H1 (cell line): ENCODE data around the gene SNAP47. TPM values are rescaled to one million over a fixed set of nuclear protein-coding genes. Genes with fewer than 3 reads are reported as not detected.

Experiments
- CTCF ChIA-PET: fragments of 300-600 bp; sonication (Branson Sonifier 250); formaldehyde crosslinking; loops from one replicate; lab custom pipeline; 2021; ENCODE audit not compliant: partially characterized antibody; lab: Charles Lee
- POLR2A ChIA-PET: fragments of 300-600 bp; sonication (Branson Sonifier 250); formaldehyde crosslinking; loops from one replicate; lab custom pipeline; 2021; ENCODE audit warnings: inconsistent platforms; ENCODE audit not compliant: partially characterized antibody; lab: Charles Lee
- DNase-seq, 2 experiments: peaks; one replicate each; pipeline versions ENCODE4 v3.0.0 to v3.0.0-alpha.2; 2010 to 2022; ENCODE audit warnings: low spot score in 2 of 2, low read depth in 1 of 2, mixed read lengths in 1 of 2
- FAIRE-seq: peaks from 2 replicates; lab custom pipeline; 2011; peaks lifted over from hg19 to GRCh38; lab: Jason Lieb, UNC
- H2AFZ ChIP-seq: 2 replicates; pipeline ENCODE4 v1.8.1; 2012; ENCODE audit warnings: low read length, inconsistent platforms
- H2AK5ac ChIP-seq: 2 replicates; pipeline ENCODE4 v1.6.1; 2013; ENCODE audit warnings: low read depth, low read length
- H2BK120ac ChIP-seq: replicated peaks from 2 replicates; pipeline ENCODE3; 2013; ENCODE audit warnings: low read depth, low read length, inconsistent platforms
- H2BK12ac ChIP-seq: 2 replicates; pipeline ENCODE4 v1.6.1; 2013; ENCODE audit warnings: low read depth, low read length
- H2BK15ac ChIP-seq: 2 replicates; pipeline ENCODE4 v1.6.1; 2013; ENCODE audit warnings: low read length
- H2BK20ac ChIP-seq: 2 replicates; pipeline ENCODE4 v1.6.1; 2013; ENCODE audit warnings: low read length
- H2BK5ac ChIP-seq: 2 replicates; pipeline ENCODE4 v1.6.1; 2013; ENCODE audit warnings: low read depth, low read length
- H3K14ac ChIP-seq: 2 replicates; pipeline ENCODE4 v1.6.1; 2013; ENCODE audit warnings: inconsistent platforms; ENCODE audit not compliant: insufficient read length
- H3K18ac ChIP-seq: 2 replicates; pipeline ENCODE4 v1.6.1; 2013; ENCODE audit warnings: low read length; ENCODE audit errors: extremely low read depth
- H3K23ac ChIP-seq: 2 replicates; pipeline ENCODE4 v1.6.1; 2013; ENCODE audit warnings: inconsistent platforms; ENCODE audit not compliant: insufficient read length
- H3K23me2 ChIP-seq: 2 replicates; pipeline ENCODE4 v1.6.1; 2013; ENCODE audit warnings: low read depth, low read length
- H3K27ac ChIP-seq: 2 replicates; pipeline ENCODE4 v1.6.1; 2011; ENCODE audit warnings: low read depth, low read length, inconsistent platforms
- H3K27me3 ChIP-seq, 4 experiments: replicated peaks in 1 of 4; 1 replicate in 1 of 4; 2 replicates in 3 of 4; pipeline versions ENCODE4 v1.6.1 to v1.8.1; 2011 to 2013; ENCODE audit warnings: low read length in 3 of 4, mild to moderate bottlenecking in 3 of 4, inconsistent platforms in 2 of 4, mixed read lengths in 2 of 4, moderate library complexity in 1 of 4; ENCODE audit not compliant: control insufficient read depth in 3 of 4, insufficient read depth in 3 of 4; ENCODE audit errors: extremely low read depth in 1 of 4
- H3K36me3 ChIP-seq, 4 experiments: 2 replicates each; pipeline versions ENCODE4 v1.6.1 to v1.8.1; 2011 to 2013; ENCODE audit warnings: mild to moderate bottlenecking in 4 of 4, low read length in 3 of 4, moderate library complexity in 2 of 4, control low read depth in 1 of 4, inconsistent platforms in 1 of 4; ENCODE audit not compliant: insufficient read depth in 4 of 4, control insufficient read depth in 2 of 4
- H3K4ac ChIP-seq: replicated peaks from 2 replicates; pipeline ENCODE3; 2013; ENCODE audit warnings: low read length, low read depth, mixed read lengths, inconsistent platforms; ENCODE audit not compliant: insufficient read length
- H3K4me1 ChIP-seq, 4 experiments: replicated peaks in 1 of 4; 1 replicate in 1 of 4; 2 replicates in 3 of 4; pipeline versions ENCODE4 v1.6.1 to v1.8.1; 2011 to 2013; ENCODE audit warnings: low read length in 3 of 4, inconsistent platforms in 2 of 4, mixed read lengths in 1 of 4; ENCODE audit not compliant: insufficient read depth in 4 of 4, control insufficient read depth in 3 of 4
- H3K4me2 ChIP-seq, 2 experiments: 2 replicates each; pipeline versions ENCODE4 v1.6.1 to v1.8.1; 2011 to 2013; ENCODE audit warnings: low read depth in 2 of 2, low read length in 2 of 2, control low read depth in 1 of 2, inconsistent platforms in 1 of 2, mild to moderate bottlenecking in 1 of 2; ENCODE audit not compliant: insufficient read depth in 1 of 2
- H3K4me3 ChIP-seq, 4 experiments: fragments of 200-600, 300-600 bp in 1 of 4; sonication (generic), shearing (Covaris generic), sonication (Bioruptor Twin) in 1 of 4; 2 replicates each; pipeline versions ENCODE4 v1.5.1 to v1.8.1; 2011 to 2016; ENCODE audit warnings: low read length in 4 of 4, low read depth in 3 of 4, control low read depth in 2 of 4, inconsistent platforms in 2 of 4, mild to moderate bottlenecking in 2 of 4, mixed read lengths in 1 of 4, moderate library complexity in 1 of 4; ENCODE audit not compliant: insufficient read depth in 2 of 4; ENCODE audit errors: extremely low read depth in 1 of 4
- H3K56ac ChIP-seq: replicated peaks from 2 replicates; pipeline ENCODE3; 2013; ENCODE audit warnings: low read depth, mild to moderate bottlenecking, mixed read lengths, low read length, inconsistent platforms; ENCODE audit not compliant: insufficient read length
- H3K79me1 ChIP-seq: 2 replicates; pipeline ENCODE4 v1.6.1; 2013; ENCODE audit warnings: low read depth, low read length, control low read depth
- H3K79me2 ChIP-seq, 2 experiments: 2 replicates each; pipeline versions ENCODE4 v1.6.1 to v1.8.1; 2012 to 2013; ENCODE audit warnings: low read length in 2 of 2, mild to moderate bottlenecking in 2 of 2, inconsistent platforms in 1 of 2; ENCODE audit not compliant: insufficient read depth in 2 of 2, control insufficient read depth in 1 of 2
- H3K9ac ChIP-seq, 4 experiments: replicated peaks in 1 of 4; 1 replicate in 1 of 4; 2 replicates in 3 of 4; pipeline versions ENCODE4 v1.6.1 to v1.8.1; 2011 to 2013; ENCODE audit warnings: low read depth in 3 of 4, low read length in 3 of 4, control low read depth in 2 of 4, mild to moderate bottlenecking in 2 of 4, moderate library complexity in 2 of 4, inconsistent platforms in 1 of 4; ENCODE audit errors: extremely low read depth in 1 of 4
- H3K9me3 ChIP-seq, 2 experiments: 2 replicates each; pipeline versions ENCODE4 v1.6.1 to v1.8.1; 2012 to 2013; ENCODE audit warnings: mild to moderate bottlenecking in 2 of 2, moderate library complexity in 2 of 2, control low read depth in 1 of 2, inconsistent platforms in 1 of 2, low read depth in 1 of 2, low read length in 1 of 2, mixed read lengths in 1 of 2; ENCODE audit not compliant: insufficient read depth in 2 of 2
- H4K20me1 ChIP-seq, 2 experiments: replicated peaks in 1 of 2; 2 replicates each; pipeline versions ENCODE3 to v1.8.1; 2011 to 2013; ENCODE audit warnings: inconsistent platforms in 2 of 2, low read length in 2 of 2, mild to moderate bottlenecking in 1 of 2; ENCODE audit not compliant: insufficient read depth in 2 of 2, control insufficient read depth in 1 of 2
- H4K5ac ChIP-seq: 2 replicates; pipeline ENCODE4 v1.6.1; 2013; ENCODE audit warnings: low read length, low read depth, mixed read lengths, inconsistent platforms; ENCODE audit not compliant: insufficient read length
- H4K8ac ChIP-seq: 2 replicates; pipeline ENCODE4 v1.8.0; 2013; ENCODE audit warnings: mild to moderate bottlenecking, moderate library complexity, low read length, inconsistent platforms; ENCODE audit not compliant: insufficient read depth; ENCODE audit errors: extremely low read depth
- H4K91ac ChIP-seq: replicated peaks from 2 replicates; pipeline ENCODE3; 2013; ENCODE audit warnings: low read length, mixed read lengths, inconsistent platforms; ENCODE audit not compliant: insufficient read length
- CEBPB ChIP-seq: IDR thresholded peaks from 2 replicates; pipeline ENCODE4 v1.6.1; 2012; ENCODE audit warnings: low read depth, low read length
- CHD1 ChIP-seq: IDR thresholded peaks from 2 replicates; pipeline ENCODE4 v1.6.1; 2012; ENCODE audit warnings: low read depth, low read length, improper control_type of control experiment
- NANOG ChIP-seq: IDR thresholded peaks from 2 replicates; pipeline ENCODE4 v1.6.1; 2011; ENCODE audit warnings: low read length, low read depth, mild to moderate bottlenecking, inconsistent platforms; ENCODE audit not compliant: insufficient read depth, poor library complexity, severe bottlenecking
- NRF1 ChIP-seq: IDR thresholded peaks from 2 replicates; pipeline ENCODE4 v1.6.1; 2011; ENCODE audit warnings: mild to moderate bottlenecking, low read depth, low read length, improper control_type of control experiment
- PHF8 ChIP-seq: fragments of 200-600 bp; sonication (generic); conservative IDR thresholded peaks from 2 replicates; pipeline ENCODE4 v1.7.1; 2012; ENCODE audit warnings: low read depth, mild to moderate bottlenecking, inconsistent platforms, low read length, moderate library complexity
- RFX5 ChIP-seq: IDR thresholded peaks from 2 replicates; pipeline ENCODE4 v1.6.1; 2011; ENCODE audit warnings: low read depth, low read length, improper control_type of control experiment, borderline replicate concordance
- SIX5 ChIP-seq: IDR thresholded peaks from 2 replicates; pipeline ENCODE4 v1.6.1; 2011; ENCODE audit warnings: mild to moderate bottlenecking, low read depth, low read length
- SUZ12 ChIP-seq: fragments of 200-600 bp; sonication (generic); IDR thresholded peaks from 2 replicates; pipeline ENCODE4 v1.6.1; 2012; ENCODE audit warnings: mild to moderate bottlenecking, inconsistent platforms, low read length, moderate library complexity, mixed read lengths
- WGBS, 2 experiments: shearing (Covaris generic) in 1 of 2; methylation state at CpG; one replicate each; pipeline versions ENCODE4 v1.1.6 to v1.1.7; 2013 to 2015; ENCODE audit warnings: low lambda C conversion rate in 2 of 2, mixed read lengths in 2 of 2, inconsistent platforms in 1 of 2, low coverage in 1 of 2, missing lambda C conversion rate in 1 of 2; ENCODE audit not compliant: insufficient replicate concordance in 2 of 2, insufficient coverage in 1 of 2, insufficient read length in 1 of 2; ENCODE audit errors: extremely low coverage in 1 of 2, missing lambda C conversion rate in 1 of 2; 5-methylcytosine and 5-hydroxymethylcytosine counted together
- polyA plus RNA-seq, 7 experiments: library from polyadenylated mRNA; depleted of rRNA in 3 of 7; stranded (reverse) in 5 of 7; unstranded in 2 of 7; fragments of >200 nt in 5 of 7; fragments of 200-250 nt in 2 of 7; gene quantifications; 1 replicate in 5 of 7; 2 replicates in 1 of 7; 4 replicates in 1 of 7; pipeline versions ENCODE4 v1.2.1 to v1.2.3, GENCODE V29; 2011 to 2013; ENCODE audit warnings: missing spikeins in 2 of 7, mixed read lengths in 2 of 7
- total RNA-seq: library from RNA; stranded (reverse); fragmentation: NEBNext Ultra II Directional; extraction: Animal tissue kit (Norgen Biotek cat#: 25700); gene quantifications from 2 replicates; pipeline ENCODE4 v1.2.1, GENCODE V29; 2021

SNAP47 gene
- total and polyA plus RNA-seq, 2 of the 8 experiments (the other 6 are each of a cell fraction or from before 2014, with no cell fraction given) = 37.6 to 42.2 TPM

DNA sequence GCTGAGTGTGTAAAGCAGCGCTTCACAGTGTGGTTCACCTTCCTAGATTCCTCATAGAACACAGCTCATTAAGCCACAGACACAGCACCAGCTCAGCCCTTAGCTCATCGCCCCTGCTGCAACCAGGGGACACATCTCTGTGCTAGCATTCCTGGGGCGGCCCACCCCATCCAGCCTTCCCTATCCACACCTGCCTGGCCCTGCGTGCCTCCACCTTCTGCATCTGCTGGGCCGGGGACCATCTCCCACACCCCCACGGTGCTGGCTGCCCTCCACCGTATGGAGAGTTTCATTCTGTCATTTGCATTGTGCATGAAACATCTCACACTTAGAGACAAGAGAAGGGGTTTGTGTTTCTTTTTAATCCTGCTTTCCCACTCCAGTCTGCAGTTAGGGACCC, 44.5 kb downstream of the SNAP47 start:
- H3K79me1 ChIP-seq = no peaks in the 10 kb centered on the region
- no peak overlapping the region for H2BK12ac ChIP-seq
- WGBS, 2 experiments = 90% methylated on average over 7 of the region's 7 CpGs; no CpG with 5 or more reads in 1 of the 2 experiments
- no peaks in the 10 kb centered on the region for H3K4me1 ChIP-seq
- H4K5ac ChIP-seq = no peak overlapping the region
- H2BK15ac ChIP-seq = no peak overlapping the region
- H3K14ac ChIP-seq = no peak overlapping the region
- H3K56ac ChIP-seq = no peak overlapping the region
- DNase-seq = no peak
- no peak overlapping the region for H2AK5ac ChIP-seq
- CTCF ChIA-PET = interaction anchor here (0.7 to 2.9 kb wide), 6 partner anchors 10 to 174 kb away, joined by 3 to 16 read pairs (median 3); no protein-coding TSS in a partner anchor
- H3K36me3 ChIP-seq = peaks cover 0 to 10% (median 0%) of the 10 kb centered on the region in 4 experiments; a peak in 1 of 8 replicates
- no peaks in the 10 kb centered on the region for H3K9me3 ChIP-seq
- no peak overlapping the region for H3K18ac ChIP-seq
- FAIRE-seq = no peak
- H3K4ac ChIP-seq = no peak overlapping the region
- POLR2A ChIA-PET = no interaction called here
- no peak overlapping the region for H4K8ac ChIP-seq
- H3K27ac ChIP-seq = no peak overlapping the region
- no peaks in the 10 kb centered on the region for H3K23me2 ChIP-seq
- H3K9ac ChIP-seq = no peak overlapping the region
- H3K23ac ChIP-seq = no peak overlapping the region
- no peak overlapping the region for H3K4me2 ChIP-seq
- no peak overlapping the region for H2BK20ac ChIP-seq
- H4K20me1 ChIP-seq = peaks cover 0 to 12% of the 10 kb centered on the region in 2 experiments
- no peaks in the 10 kb centered on the region for H3K27me3 ChIP-seq
- H4K91ac ChIP-seq = no peak overlapping the region
- H2AFZ ChIP-seq = no peak overlapping the region
- no peak overlapping the region; the same call in 1 of the 2 replicates for H2BK5ac ChIP-seq
- H2BK120ac ChIP-seq = no peak overlapping the region
- no peak overlapping the region for H3K4me3 ChIP-seq
- H3K79me2 ChIP-seq = no peaks in the 10 kb centered on the region
- TF ChIP-seq SIX5 (no peak), RFX5 (no peak), CHD1 (no peak), SUZ12 (no peak), PHF8 (no peak), NRF1 (no peak), CEBPB (no peak), NANOG (no peak)
